GM19239 (cell line): ENCODE results near the gene TXNL4A.
"Not testable (repeated sequence)": the region's sequence is repeated elsewhere in the genome, so short reads cannot be mapped to it uniquely, and the experiment has no call there.

ENCODE experiments used
- DNase-seq: peaks from one replicate; pipeline ENCODE4 v3.0.0; 2011; ENCODE audit warnings: low spot score; ENCODE audit not compliant: insufficient read length
- FAIRE-seq: peaks from 2 replicates; lab custom pipeline; 2011; peaks lifted over from hg19 to GRCh38; lab: Jason Lieb, UNC

TXNL4A gene

GRCh38 chr18:80000877-80001276 is 12.5 kb upstream of the TXNL4A start:
- no peak for DNase-seq
- no peak for FAIRE-seq

- FAIRE-seq, DNase-seq: not testable (repeated sequence)
These were observed 11.3 kb upstream of the TXNL4A start for GRCh38 chr18:79999701-80000100.

GRCh38 chr18:79991494-79991893 is 3.1 kb upstream of the TXNL4A start:
- DNase-seq (no peak), FAIRE-seq (no peak)

- DNase-seq (no peak), FAIRE-seq (no peak)
These were observed 783 bp upstream of the TXNL4A start for GRCh38 chr18:79989195-79989497.

GRCh38 chr18:79988071-79988450 is 302 bp downstream of the TXNL4A start:
- DNase-seq = peak; percentile 63
- no peak for FAIRE-seq

DNA sequence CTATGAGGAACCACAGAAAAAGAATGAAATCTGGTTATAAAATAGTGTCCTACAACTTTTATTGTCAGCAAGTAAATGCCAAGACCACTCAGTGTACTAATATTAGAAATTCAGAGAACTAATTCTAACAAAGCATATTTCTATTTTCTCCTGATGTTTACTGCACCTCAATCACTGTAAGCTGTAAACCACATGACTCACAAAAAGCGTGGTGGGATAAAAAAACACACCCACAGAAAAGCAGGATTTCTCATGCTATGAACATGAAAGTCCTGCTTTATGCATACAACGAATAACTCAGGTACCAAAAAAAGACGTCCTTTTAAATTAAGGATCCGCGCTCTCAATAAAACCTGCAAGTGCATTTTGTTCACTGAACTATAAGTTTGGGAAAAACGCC is 797 bp downstream of the TXNL4A start:
- DNase-seq (no peak), FAIRE-seq (no peak)

- no peak for DNase-seq
- FAIRE-seq = peak; percentile 21
These were observed 1.6 kb downstream of the TXNL4A start for GRCh38 chr18:79986726-79987125.

GRCh38 chr18:79985172-79985571 is 3.2 kb downstream of the TXNL4A start:
- FAIRE-seq = no peak
- DNase-seq = no peak

- DNase-seq (no peak), FAIRE-seq (no peak)
These were observed 4.6 kb downstream of the TXNL4A start for GRCh38 chr18:79983793-79984192.

DNA sequence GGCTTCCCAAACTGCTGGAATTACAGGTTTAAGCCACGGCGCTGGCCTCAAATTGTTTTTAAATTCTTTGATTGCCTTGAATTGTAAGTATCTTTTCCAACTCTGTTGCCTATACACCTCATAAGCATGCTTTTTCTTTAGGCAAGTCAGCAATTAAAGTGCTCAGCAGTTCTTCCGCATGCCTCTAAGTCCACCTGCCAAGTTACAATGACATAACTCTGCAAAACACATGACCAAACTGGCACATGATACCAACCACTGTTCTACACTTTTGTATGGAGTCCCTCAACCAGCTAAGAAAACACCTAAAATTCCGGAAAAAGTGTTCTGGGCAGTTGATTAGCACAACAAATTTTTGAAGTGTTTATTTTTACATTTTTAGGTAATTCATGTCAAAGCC is 5.1 kb downstream of the TXNL4A start:
- FAIRE-seq (no peak), DNase-seq (no peak)

DNA sequence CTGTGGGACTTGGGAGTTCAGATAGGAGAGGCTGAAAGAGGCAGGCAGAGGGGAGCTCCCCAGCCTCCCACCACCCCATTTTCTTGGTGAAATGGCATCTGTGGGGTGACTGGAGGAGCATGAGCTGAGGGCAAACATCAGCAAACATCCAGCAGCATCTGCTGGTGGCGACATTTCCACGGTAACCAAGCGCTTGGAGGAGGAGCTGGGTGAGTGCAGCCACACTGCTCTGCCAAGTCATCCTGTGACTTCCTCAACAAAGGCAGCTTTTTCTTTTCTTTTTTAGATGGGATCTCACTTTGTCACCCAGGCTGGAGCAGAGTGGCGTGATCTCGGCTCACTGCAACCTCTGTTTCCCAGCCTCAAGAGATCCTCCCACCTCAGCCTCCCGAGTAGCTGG is 5.6 kb downstream of the TXNL4A start:
- DNase-seq = no peak
- no peak for FAIRE-seq

GRCh38 chr18:79980585-79980984 is 7.8 kb downstream of the TXNL4A start:
- DNase-seq (no peak), FAIRE-seq (no peak)

DNA sequence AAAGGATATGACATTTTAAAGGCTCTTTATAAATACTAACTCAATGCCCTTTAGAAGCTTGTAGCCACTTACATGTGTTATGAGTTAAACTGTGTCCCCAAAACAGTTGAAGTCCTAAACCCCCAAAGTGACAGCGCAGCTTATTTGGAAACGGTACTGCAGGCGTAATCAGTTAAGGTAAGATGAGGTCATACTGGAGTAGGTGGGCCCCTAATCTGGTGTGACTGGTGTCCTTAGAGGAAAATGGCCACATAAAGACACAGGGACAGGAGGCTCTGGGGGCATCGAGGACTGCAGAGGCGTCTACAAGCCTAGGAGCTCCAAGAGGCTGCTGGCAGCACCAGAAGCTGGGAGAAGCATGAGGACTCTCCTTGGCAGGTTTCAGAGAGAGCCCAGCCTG is 8.5 kb downstream of the TXNL4A start:
- DNase-seq = no peak
- FAIRE-seq = no peak

GRCh38 chr18:79975985-79976680 is 12.2 kb downstream of the TXNL4A start:
- no peak for FAIRE-seq
- no peak for DNase-seq

DNA sequence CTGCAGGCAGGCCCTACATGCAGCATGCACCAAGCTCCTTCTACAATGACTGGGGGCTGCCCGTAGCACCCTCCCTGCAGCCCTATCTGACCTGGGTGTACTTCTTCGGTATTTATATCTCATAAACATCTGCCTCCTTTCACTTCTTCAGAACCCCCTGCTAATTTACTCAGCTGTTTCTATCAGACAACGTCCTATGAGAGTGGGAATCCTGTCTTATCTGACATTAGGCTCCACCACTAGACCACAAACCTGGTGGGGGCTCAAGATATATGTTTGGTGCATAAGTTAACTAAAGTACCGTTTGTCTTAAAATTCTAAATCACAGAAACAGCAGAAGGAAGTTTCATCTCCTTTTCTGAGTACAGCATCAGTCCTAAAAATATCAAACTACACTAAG is 13.3 kb downstream of the TXNL4A start:
- FAIRE-seq = no peak
- no peak for DNase-seq

- DNase-seq (no peak), FAIRE-seq (no peak)
These were observed 14.2 kb downstream of the TXNL4A start for GRCh38 chr18:79974025-79974654.

DNA sequence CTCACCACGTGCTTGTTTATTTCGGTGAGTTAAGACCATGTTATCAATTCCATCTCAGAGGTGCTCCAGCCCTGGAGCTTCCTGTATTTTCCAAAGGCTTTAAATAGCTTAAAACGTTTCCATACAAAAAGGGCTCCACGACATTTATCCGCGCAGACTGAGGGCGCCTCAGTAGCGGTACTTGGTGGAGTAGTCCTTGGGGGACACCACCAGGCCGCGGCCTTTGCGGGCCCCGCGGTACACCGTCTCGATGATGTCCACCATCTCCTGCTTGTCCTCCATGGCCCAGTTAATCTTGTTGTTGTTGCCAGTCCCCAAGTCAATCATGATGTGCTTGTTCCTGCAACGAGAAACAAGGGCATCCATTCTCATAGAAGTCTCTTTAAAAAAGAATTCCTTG is 14.8 kb downstream of the TXNL4A start:
- DNase-seq = no peak
- FAIRE-seq = no peak

GRCh38 chr18:79972720-79973119 is 15.6 kb downstream of the TXNL4A start:
- no peak for DNase-seq
- no peak for FAIRE-seq

DNA sequence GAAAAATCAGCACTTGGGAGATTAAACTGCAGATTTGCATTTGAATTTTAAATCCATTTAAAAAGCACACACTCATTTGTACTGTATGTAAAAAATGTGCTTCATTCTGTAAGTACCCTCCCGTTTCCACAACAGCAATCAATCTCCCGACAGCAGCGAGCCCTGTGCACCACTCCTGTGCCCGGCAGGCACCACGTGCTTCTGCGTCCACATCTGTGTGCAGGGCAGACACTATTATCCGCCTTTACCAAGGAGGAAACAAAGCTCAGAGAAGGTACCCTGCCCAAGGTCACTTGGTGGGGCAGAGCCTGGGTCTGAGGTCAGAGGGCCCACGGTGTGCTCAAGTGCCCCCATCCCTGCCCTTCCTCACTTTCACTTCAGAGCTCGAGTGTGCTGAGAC is 16.4 kb downstream of the TXNL4A start:
- DNase-seq (no peak), FAIRE-seq (no peak)

GRCh38 chr18:79971211-79971952 is 17.0 kb downstream of the TXNL4A start:
- no peak for FAIRE-seq
- no peak for DNase-seq

GRCh38 chr18:79970419-79971133 is 17.8 kb downstream of the TXNL4A start:
- no peak for FAIRE-seq
- DNase-seq = no peak
